GM21423 (cell line): ENCODE data around the gene CLINT1.
A peak's percentile ranks its signal among the peaks of the same experiment; 100 is the strongest.

ENCODE experiments used
- ATAC-seq: cut with Tn5 transposase; IDR thresholded peaks from one replicate; pipeline ENCODE4 v1.9.1; 2021; ENCODE audit warnings: mild to moderate bottlenecking, moderate library complexity; ENCODE audit not compliant: unreplicated experiment

The CLINT1 gene

GRCh38 chr5:157766442-157766841 is 92.5 kb downstream of the CLINT1 start:
- no peak for ATAC-seq

- ATAC-seq = no peak
Measured at GRCh38 chr5:157764531-157764930, 94.4 kb downstream of the CLINT1 start.

- peak; percentile 71 for ATAC-seq
Measured at GRCh38 chr5:157761690-157762621, 97.0 kb downstream of the CLINT1 start.

- ATAC-seq = no peak
Measured at GRCh38 chr5:157758706-157759105, 100.2 kb downstream of the CLINT1 start.

GRCh38 chr5:157756122-157756521 is 102.8 kb downstream of the CLINT1 start:
- ATAC-seq = no peak

- ATAC-seq = no peak
Measured at GRCh38 chr5:157750320-157750719, 108.6 kb downstream of the CLINT1 start.

- no peak for ATAC-seq
Measured at GRCh38 chr5:157749462-157749799, 109.5 kb downstream of the CLINT1 start.

- no peak for ATAC-seq
Measured at GRCh38 chr5:157748760-157749461, 110.0 kb downstream of the CLINT1 start.

GRCh38 chr5:157747766-157748700 is 110.9 kb downstream of the CLINT1 start:
- ATAC-seq = no peak

GRCh38 chr5:157747173-157747740 is 111.7 kb downstream of the CLINT1 start:
- no peak for ATAC-seq

GRCh38 chr5:157745041-157745456 is 113.9 kb downstream of the CLINT1 start:
- ATAC-seq = no peak

GRCh38 chr5:157744051-157745011 is 114.6 kb downstream of the CLINT1 start:
- ATAC-seq = peak; percentile 35

GRCh38 chr5:157743163-157744050 is 115.5 kb downstream of the CLINT1 start, which contains the start of gene LSM11:
Gene LSM11, plus strand, starts transcription at chr5:157743712. Its CDS starts 39 bp downstream, at chr5:157743751.
- ATAC-seq = peak; percentile 95

- ATAC-seq = no peak
Measured at GRCh38 chr5:157741131-157741530, 117.8 kb downstream of the CLINT1 start.

- no peak for ATAC-seq
Measured at GRCh38 chr5:157740229-157740610, 118.7 kb downstream of the CLINT1 start.

- no peak for ATAC-seq
Measured at GRCh38 chr5:157739388-157740228, 119.3 kb downstream of the CLINT1 start.

- no peak for ATAC-seq
Measured at GRCh38 chr5:157735991-157736390, 123.0 kb downstream of the CLINT1 start.
